ENCODE measurements around the gene KLF7.

KLF7 gene

DNA sequence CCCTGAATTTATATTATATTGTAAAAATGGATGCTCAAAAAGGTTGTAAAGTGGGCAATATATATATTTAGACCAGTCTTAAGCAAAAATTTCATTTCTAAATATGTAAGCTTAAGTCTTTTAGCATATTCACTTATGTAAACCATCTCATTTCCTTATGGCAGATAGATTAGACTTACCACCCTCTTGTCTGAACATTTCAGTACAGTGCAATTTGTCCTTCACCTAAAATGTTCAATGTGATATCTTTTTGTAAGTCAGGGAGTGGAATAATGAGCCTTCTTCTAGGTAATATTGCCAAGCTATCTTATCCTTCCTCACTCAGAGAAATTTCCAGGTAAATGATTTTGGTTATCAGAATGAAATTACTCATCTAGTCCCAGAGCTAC is 92.3 kb downstream of the KLF7 start:
- no peaks in the 10 kb centered on the region for H3F3A ChIP-seq (ENCODE audit: control insufficient read depth, insufficient read depth)
- no peak overlapping the region for H3K27ac ChIP-seq (ENCODE audit: low read depth, low read length)
- no peak overlapping the region for H3K4me3 ChIP-seq (ENCODE audit: low read length)
- no peaks in the 10 kb centered on the region for H3K79me2 ChIP-seq (ENCODE audit: control insufficient read depth, low read length)
- no peaks in the 10 kb centered on the region for H3K27me3 ChIP-seq (ENCODE audit: control insufficient read depth, low read length)
- peak overlapping the region; percentile 22; the same call in 1 of the 2 replicates for H3K4me2 ChIP-seq (ENCODE audit: low read length)
- H3K9me3 ChIP-seq (ENCODE audit: control insufficient read depth, insufficient read depth, low read length), result no peaks in the 10 kb centered on the region
- TF ChIP-seq, protein P1, sequence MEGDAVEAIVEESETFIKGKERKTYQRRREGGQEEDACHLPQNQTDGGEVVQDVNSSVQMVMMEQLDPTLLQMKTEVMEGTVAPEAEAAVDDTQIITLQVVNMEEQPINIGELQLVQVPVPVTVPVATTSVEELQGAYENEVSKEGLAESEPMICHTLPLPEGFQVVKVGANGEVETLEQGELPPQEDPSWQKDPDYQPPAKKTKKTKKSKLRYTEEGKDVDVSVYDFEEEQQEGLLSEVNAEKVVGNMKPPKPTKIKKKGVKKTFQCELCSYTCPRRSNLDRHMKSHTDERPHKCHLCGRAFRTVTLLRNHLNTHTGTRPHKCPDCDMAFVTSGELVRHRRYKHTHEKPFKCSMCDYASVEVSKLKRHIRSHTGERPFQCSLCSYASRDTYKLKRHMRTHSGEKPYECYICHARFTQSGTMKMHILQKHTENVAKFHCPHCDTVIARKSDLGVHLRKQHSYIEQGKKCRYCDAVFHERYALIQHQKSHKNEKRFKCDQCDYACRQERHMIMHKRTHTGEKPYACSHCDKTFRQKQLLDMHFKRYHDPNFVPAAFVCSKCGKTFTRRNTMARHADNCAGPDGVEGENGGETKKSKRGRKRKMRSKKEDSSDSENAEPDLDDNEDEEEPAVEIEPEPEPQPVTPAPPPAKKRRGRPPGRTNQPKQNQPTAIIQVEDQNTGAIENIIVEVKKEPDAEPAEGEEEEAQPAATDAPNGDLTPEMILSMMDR (IDR thresholded peaks at IDR 0.05; ENCODE audit: low read depth, low read length, poor library complexity, severe bottlenecking), result no peak
- no peak for TF ChIP-seq EZH2phosphoT487 (IDR thresholded peaks at IDR 0.05; ENCODE audit: borderline replicate concordance, low read length)
- H3K4me1 ChIP-seq (ENCODE audit: control insufficient read depth, low read length), result peaks cover 32% of the 10 kb centered on the region
- H4K20me1 ChIP-seq (ENCODE audit: control insufficient read depth, insufficient read depth, low read depth, low read length), result no peaks in the 10 kb centered on the region
- no peaks in the 10 kb centered on the region for H3K36me3 ChIP-seq (ENCODE audit: control insufficient read depth, low read length)
- H3K9me2 ChIP-seq (replicated peaks; ENCODE audit: control insufficient read depth, low read length), result no peaks in the 10 kb centered on the region

DNA sequence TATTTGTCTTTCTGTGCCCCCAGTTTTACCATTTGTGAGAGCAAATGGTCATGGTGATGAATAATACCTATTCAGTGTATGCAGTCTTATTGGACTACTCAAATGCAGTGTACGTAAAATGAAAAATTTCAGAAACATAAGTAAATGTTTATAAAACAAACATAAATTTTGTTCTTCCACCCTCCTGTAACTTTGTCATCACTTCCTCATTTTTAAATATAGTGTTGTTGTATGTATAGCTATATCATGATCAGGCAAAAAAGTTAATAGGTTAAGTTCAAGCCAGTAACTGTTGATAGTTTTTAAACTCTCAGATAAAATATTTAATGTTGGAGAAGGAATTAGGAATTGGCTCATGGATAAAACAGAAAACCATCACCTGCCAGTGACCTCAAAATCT is 93.2 kb downstream of the KLF7 start:
- H3K27ac ChIP-seq (ENCODE audit: low read depth, low read length), result no peak overlapping the region
- no peaks in the 10 kb centered on the region for H3K27me3 ChIP-seq (ENCODE audit: control insufficient read depth, low read length)
- H3K4me2 ChIP-seq (ENCODE audit: low read length), result peak overlapping the region; percentile 44
- no peaks in the 10 kb centered on the region for H3K36me3 ChIP-seq (ENCODE audit: control insufficient read depth, low read length)
- no peaks in the 10 kb centered on the region for H4K20me1 ChIP-seq (ENCODE audit: control insufficient read depth, insufficient read depth, low read depth, low read length)
- no peaks in the 10 kb centered on the region for H3K9me3 ChIP-seq (ENCODE audit: control insufficient read depth, insufficient read depth, low read length)
- no peaks in the 10 kb centered on the region for H3F3A ChIP-seq (ENCODE audit: control insufficient read depth, insufficient read depth)
- H3K9me2 ChIP-seq (replicated peaks; ENCODE audit: control insufficient read depth, low read length), result no peaks in the 10 kb centered on the region
- no peak for TF ChIP-seq EZH2phosphoT487 (IDR thresholded peaks at IDR 0.05; ENCODE audit: borderline replicate concordance, low read length)
- TF ChIP-seq, protein P1 (IDR thresholded peaks at IDR 0.05; ENCODE audit: low read depth, low read length, poor library complexity, severe bottlenecking), result no peak
- peaks cover 32% of the 10 kb centered on the region for H3K4me1 ChIP-seq (ENCODE audit: control insufficient read depth, low read length)
- H3K4me3 ChIP-seq (ENCODE audit: low read length), result 0 out of 2 replicates have a peak overlapping the region, but pooled peaks have one; percentile 4
- H3K79me2 ChIP-seq (ENCODE audit: control insufficient read depth, low read length), result no peaks in the 10 kb centered on the region

DNA sequence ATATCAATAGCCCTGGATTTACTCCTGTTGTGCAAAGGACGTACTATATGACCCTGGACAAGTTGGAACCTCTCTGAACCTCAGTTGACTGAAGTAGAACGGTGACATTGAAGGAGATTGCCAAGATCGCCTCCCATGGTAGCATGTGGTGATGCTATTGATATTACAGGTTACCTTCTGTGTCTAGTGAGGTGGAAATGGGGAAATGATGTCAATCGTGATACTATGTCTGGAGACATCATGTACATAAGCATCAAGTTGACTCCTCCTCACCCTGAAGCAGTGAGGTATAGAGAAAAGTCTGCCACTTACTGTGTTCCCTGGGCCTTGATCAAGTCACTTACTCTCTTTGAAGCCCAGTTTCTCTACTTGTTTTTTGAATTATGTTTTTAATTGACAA is 93.9 kb downstream of the KLF7 start:
- no peaks in the 10 kb centered on the region for H3K9me3 ChIP-seq (ENCODE audit: control insufficient read depth, insufficient read depth, low read length)
- no peaks in the 10 kb centered on the region for H3K27me3 ChIP-seq (ENCODE audit: control insufficient read depth, low read length)
- H3K79me2 ChIP-seq (ENCODE audit: control insufficient read depth, low read length), result no peaks in the 10 kb centered on the region
- H4K20me1 ChIP-seq (ENCODE audit: control insufficient read depth, insufficient read depth, low read depth, low read length), result no peaks in the 10 kb centered on the region
- peak overlapping the region; percentile 44 for H3K4me2 ChIP-seq (ENCODE audit: low read length)
- peaks cover 32% of the 10 kb centered on the region for H3K4me1 ChIP-seq (ENCODE audit: control insufficient read depth, low read length)
- no peaks in the 10 kb centered on the region for H3K9me2 ChIP-seq (replicated peaks; ENCODE audit: control insufficient read depth, low read length)
- no peak overlapping the region for H3K27ac ChIP-seq (ENCODE audit: low read depth, low read length)
- TF ChIP-seq, protein P1 (IDR thresholded peaks at IDR 0.05; ENCODE audit: low read depth, low read length, poor library complexity, severe bottlenecking), result no peak
- no peak for TF ChIP-seq EZH2phosphoT487 (IDR thresholded peaks at IDR 0.05; ENCODE audit: borderline replicate concordance, low read length)
- no peaks in the 10 kb centered on the region for H3F3A ChIP-seq (ENCODE audit: control insufficient read depth, insufficient read depth)
- H3K36me3 ChIP-seq (ENCODE audit: control insufficient read depth, low read length), result no peaks in the 10 kb centered on the region
- no peak overlapping the region for H3K4me3 ChIP-seq (ENCODE audit: low read length)

Measured in DOHH2 (cell line).